HG02870 (cell line): ENCODE data around the gene CSNK1D.

Experiments used
- ATAC-seq: cut with Tn5 transposase; IDR thresholded peaks from one replicate; pipeline ENCODE4 v1.9.1; 2021; ENCODE audit warnings: mild to moderate bottlenecking, moderate library complexity; ENCODE audit not compliant: unreplicated experiment

CSNK1D gene

DNA sequence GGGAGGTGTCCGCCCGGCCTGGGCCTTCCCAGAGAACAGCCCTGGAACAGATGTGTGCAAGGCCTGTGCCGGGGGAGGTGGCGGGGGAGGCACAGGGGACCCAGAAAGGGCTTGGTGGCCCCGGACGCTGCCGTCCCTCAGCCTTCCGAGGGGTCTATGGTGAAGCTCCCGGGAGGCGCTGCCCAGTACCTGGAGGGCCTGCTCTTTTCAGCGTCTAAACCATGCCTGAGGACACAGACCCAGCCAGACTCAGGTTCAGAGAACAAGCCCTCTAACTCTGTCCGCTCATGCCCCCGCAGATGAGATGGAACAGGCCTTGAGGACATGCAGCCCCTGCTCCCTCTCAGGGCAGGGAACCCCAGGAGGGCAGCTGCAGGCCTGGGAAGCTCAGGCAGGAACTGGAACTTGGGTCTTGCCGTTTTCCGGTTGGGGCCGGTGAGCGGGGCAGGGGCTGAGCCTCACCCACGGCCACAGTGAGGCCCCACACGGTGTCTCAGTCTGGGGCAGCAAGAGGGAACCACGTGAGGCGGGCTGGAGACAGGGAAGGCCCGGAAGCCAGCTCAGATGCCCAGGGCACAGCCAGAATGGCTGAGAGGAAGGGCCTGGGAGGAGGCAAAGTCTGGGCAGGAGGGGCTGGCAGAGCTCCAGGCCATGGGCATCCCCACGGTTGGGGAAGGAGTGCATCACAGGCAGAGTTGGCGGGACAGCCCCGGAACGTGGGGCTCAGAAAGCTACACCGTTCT, 32.1 kb downstream of the CSNK1D start:
- ATAC-seq, result no peak

- ATAC-seq, result no peak
Observed at GRCh38 chr17:82240506-82241182, 32.9 kb downstream of the CSNK1D start.

GRCh38 chr17:82239926-82240505, 33.5 kb downstream of the CSNK1D start:
- no peak for ATAC-seq

DNA sequence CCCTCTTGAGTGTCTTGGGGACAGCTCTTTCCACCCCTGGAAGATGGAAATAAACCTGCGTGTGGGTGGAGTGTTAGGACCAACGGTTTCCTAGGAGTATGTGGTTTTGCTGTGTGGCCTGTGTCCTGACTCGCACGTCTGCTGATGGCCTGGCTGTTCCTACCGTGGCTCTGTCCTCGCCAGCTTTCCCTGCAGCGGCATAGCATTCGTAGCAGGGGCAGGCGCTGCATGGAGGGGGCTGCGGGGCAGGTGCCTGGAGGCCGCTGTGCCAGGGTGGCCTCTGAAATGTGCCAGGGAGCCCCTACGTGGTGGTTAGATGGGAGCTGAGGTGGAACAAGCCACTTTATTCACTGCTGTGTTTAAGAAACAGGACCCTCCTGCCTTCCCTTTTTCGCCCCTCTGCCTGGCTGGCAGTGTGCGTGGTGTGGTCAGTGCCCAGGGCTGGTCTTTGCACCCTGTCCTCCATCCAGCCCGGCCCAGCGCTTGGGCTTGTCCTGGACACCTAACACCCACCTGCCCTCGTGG, 34.0 kb downstream of the CSNK1D start:
- no peak for ATAC-seq

DNA sequence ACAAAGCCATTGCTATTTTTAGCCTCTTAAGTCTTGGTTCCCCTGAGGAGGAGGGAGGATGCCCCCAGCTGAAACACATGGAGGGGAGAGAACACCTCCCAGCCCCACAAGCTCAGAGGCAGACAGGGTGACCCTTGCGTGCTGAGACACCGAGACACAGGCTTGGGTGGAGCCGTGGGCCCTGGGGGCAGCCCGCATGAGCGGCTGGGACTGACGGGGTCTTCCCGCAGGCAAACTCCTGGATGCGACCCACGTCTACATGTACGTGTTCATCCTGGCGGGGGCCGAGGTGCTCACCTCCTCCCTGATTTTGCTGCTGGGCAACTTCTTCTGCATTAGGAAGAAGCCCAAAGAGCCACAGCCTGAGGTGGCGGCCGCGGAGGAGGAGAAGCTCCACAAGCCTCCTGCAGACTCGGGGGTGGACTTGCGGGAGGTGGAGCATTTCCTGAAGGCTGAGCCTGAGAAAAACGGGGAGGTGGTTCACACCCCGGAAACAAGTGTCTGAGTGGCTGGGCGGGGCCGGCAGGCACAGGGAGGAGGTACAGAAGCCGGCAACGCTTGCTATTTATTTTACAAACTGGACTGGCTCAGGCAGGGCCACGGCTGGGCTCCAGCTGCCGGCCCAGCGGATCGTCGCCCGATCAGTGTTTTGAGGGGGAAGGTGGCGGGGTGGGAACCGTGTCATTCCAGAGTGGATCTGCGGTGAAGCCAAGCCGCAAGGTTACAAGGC, 34.9 kb downstream of the CSNK1D start:
- ATAC-seq, result no peak

DNA sequence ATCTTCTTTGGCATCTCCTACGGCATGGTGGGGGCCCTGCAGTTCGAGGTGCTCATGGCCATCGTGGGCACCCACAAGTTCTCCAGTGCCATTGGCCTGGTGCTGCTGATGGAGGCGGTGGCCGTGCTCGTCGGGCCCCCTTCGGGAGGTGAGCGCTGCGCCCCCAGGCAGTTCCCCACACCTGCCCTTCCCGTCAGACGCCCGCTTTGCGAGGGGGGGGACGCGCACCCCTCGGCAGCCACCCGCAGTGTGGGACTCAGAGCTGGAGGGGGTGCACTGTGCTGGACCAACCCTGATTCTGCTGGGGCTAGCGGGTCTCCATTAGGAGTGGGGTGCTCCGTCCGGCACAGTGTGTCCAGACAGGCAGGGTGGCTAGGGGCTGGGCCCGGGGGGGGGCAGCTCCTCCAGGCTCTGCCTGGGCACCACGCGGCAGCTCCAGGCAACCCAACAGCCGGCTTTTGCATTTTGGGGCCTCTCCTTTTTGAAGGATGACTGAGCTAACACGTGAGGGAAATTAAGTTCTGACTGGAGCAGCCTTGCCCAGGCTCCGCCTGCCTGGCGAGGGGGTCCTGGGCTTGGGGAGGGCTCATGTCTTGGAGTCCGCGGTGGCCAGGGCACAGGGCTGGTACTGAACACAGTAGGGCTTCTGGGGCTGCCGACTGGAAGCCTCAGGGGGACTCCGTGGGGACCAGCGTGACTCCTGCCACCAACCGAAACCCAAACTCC, 35.6 kb downstream of the CSNK1D start:
- no peak for ATAC-seq

DNA sequence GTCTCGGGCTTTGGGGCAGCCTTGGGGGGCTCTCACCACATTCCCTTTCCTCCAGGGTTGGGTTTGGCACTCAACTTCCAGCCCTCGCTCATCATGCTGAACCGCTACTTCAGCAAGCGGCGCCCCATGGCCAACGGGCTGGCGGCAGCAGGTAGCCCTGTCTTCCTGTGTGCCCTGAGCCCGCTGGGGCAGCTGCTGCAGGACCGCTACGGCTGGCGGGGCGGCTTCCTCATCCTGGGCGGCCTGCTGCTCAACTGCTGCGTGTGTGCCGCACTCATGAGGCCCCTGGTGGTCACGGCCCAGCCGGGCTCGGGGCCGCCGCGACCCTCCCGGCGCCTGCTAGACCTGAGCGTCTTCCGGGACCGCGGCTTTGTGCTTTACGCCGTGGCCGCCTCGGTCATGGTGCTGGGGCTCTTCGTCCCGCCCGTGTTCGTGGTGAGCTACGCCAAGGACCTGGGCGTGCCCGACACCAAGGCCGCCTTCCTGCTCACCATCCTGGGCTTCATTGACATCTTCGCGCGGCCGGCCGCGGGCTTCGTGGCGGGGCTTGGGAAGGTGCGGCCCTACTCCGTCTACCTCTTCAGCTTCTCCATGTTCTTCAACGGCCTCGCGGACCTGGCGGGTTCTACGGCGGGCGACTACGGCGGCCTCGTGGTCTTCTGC, 36.3 kb downstream of the CSNK1D start:
- no peak for ATAC-seq

DNA sequence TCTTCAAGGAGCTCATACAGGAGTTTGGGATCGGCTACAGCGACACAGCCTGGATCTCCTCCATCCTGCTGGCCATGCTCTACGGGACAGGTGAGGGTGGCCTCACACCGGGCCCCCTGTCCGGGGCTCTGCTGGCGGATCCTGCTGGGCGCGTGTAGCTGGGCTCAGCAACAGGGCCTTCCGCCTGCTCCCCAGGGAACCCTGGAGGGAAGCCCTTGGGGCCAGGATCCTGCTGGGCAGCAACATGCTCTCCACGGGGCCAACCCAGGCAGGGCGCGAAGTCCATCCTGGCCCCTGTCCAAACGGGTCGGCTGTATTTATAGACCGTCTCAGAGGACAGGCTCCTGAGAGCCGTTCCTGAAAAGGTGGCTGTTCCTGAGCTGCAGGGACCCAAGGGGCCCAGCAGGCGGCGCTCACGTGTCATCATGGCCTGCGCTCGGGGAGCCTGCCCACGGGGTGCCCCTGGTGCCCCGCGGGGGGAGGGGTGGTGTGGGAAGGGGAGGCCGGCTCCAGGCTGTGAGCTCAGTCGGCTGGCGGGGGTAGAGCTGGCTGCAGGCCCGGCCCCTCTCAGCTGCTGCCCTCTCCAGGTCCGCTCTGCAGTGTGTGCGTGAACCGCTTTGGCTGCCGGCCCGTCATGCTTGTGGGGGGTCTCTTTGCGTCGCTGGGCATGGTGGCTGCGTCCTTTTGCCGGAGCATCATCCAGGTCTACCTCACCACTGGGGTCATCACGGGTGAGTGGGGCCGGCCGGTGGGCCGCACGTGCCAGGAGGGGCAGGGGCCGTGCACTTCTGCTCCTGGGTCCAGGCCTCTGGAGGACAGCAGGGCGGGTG, 37.1 kb downstream of the CSNK1D start:
- ATAC-seq, result no peak

DNA sequence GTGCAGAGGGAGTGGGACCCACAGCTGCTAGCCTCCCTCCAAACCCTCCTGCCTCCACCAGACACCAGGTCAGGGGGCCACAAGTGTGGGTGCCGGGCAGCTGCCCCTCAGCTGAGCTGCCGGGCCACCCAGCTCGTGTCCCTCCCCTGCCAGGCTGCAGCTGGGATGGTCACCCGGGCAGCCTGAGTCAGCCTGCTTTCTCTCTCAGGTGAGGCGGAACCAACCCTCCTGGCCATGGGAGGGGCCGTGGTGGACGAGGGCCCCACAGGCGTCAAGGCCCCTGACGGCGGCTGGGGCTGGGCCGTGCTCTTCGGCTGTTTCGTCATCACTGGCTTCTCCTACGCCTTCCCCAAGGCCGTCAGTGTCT, 37.7 kb downstream of the CSNK1D start:
- ATAC-seq, result no peak

GRCh38 chr17:82235056-82235774, 38.3 kb downstream of the CSNK1D start:
- ATAC-seq, result no peak

GRCh38 chr17:82234211-82235055, 39.1 kb downstream of the CSNK1D start:
- no peak for ATAC-seq

GRCh38 chr17:82232876-82233785, 40.4 kb downstream of the CSNK1D start:
- no peak for ATAC-seq

GRCh38 chr17:82232322-82232820, 41.1 kb downstream of the CSNK1D start:
- no peak for ATAC-seq

DNA sequence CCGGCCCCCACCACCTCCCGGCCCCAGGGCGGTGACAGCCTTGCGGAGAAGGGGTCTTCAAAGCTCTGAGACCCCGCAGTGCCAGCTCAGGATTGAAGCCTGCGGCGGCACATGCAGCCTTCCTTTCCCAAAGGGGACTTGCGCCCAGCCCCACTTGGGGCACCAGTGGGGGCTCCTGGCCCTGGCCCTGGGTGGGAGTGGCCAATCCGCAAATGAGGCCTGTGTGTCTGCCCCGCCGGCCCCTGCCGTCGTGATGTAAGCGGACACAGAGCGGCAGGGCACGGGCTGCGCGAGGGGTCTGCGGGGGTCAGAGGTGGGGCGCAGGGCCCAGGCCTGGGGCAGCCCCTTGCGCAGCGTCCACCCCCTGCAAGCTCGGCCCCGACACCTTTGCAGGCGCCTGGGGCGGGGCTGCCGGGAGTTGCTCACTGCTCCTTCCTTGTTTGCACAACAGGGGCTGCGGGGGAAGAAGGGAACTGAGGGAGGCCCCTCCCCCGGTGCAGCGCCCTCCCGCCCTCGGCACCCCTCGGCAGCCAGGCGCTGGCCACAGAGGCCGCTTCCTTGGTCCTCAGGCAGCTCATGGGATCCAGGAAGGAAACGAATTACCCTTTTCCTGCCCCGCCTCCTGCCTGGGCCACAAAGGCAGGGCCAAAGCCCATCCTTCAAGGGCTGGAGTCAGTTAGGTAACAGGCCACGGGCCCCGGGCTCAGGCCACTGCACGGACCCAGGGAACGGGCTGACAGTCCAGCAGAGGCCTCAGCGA, 41.8 kb downstream of the CSNK1D start:
- no peak for ATAC-seq

DNA sequence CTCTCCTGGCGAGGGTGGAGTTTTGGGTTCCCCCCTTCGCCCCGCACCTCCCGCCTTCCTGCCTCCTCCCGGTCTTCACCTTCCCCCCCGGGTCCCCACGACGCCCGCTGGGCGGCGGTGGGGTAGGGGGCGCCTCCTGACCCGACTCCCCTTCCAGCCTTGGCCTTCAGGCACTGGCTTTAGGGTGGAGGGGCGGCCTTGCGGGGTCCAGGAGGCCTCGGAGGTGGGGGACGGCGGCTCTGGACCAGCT, 42.3 kb downstream of the CSNK1D start:
- ATAC-seq, result no peak
